Brain microvascular endothelial cell (primary cell): ENCODE data around the gene ARID2.
A peak's percentile ranks its signal among the peaks of the same experiment; 100 is the strongest.

ENCODE experiments used
- DNase-seq: peaks from one replicate; pipeline ENCODE4 v3.0.0-alpha.2; 2020
- H3K27ac ChIP-seq: fragments of 250-450 bp; sonication (Bioruptor Pico); 2 replicates; pipeline ENCODE4 v1.5.1; 2020; ENCODE audit warnings: mild to moderate bottlenecking, moderate library complexity
- H3K27me3 ChIP-seq: fragments of 250-450 bp; sonication (Bioruptor Pico); replicated peaks from 2 replicates; pipeline ENCODE4 v1.5.1; 2020; ENCODE audit warnings: mild to moderate bottlenecking
- H3K36me3 ChIP-seq: fragments of 250-450 bp; sonication (Bioruptor Pico); replicated peaks from 2 replicates; pipeline ENCODE4 v1.5.1; 2020; ENCODE audit warnings: mild to moderate bottlenecking
- H3K4me3 ChIP-seq: 2 replicates; pipeline ENCODE4 v1.5.1; 2011; ENCODE audit warnings: low read depth, mild to moderate bottlenecking, control low read depth, low read length, moderate library complexity
- CTCF ChIP-seq: IDR thresholded peaks from 2 replicates; pipeline ENCODE4 v1.5.1; 2011; ENCODE audit warnings: low read depth, mild to moderate bottlenecking, moderate library complexity, low read length, control low read depth, inconsistent platforms; ENCODE audit errors: missing control alignments
- in situ Hi-C: cut with HindIII; loops from 2 replicates; pipeline ENCODE4 v1.10.0; 2017; ENCODE audit warnings: low sequenced_read_pairs, low pct_ligation_motif_present

Gene ARID2

GRCh38 chr12:45732936-45733335 lies 3.4 kb downstream of the ARID2 start:
- H3K27ac ChIP-seq, result no peak overlapping the region
- in situ Hi-C loops, result no loop called here
- no peak for DNase-seq

GRCh38 chr12:45737638-45738037 lies 8.1 kb downstream of the ARID2 start:
- no peak overlapping the region for H3K27ac ChIP-seq
- H3K36me3 ChIP-seq, result no peaks in the 10 kb centered on the region
- in situ Hi-C loops, result no loop called here
- no peaks in the 10 kb centered on the region for H3K27me3 ChIP-seq
- DNase-seq, result no peak
- TF ChIP-seq CTCF, result no peak
- H3K4me3 ChIP-seq, result no peak overlapping the region

More at GRCh38 chr12:45732936-45733335, 3.4 kb downstream of the ARID2 start:
- H3K36me3 ChIP-seq, result no peaks in the 10 kb centered on the region
- no peak overlapping the region for H3K4me3 ChIP-seq
- H3K27me3 ChIP-seq, result no peaks in the 10 kb centered on the region
- TF ChIP-seq CTCF, result no peak

GRCh38 chr12:45742590-45742989 lies 13.1 kb downstream of the ARID2 start:
- in situ Hi-C loops, result no loop called here

GRCh38 chr12:45743247-45743646 lies 13.7 kb downstream of the ARID2 start:
- H3K27ac ChIP-seq, result no peak overlapping the region
- DNase-seq, result no peak
- no peak overlapping the region for H3K4me3 ChIP-seq
- TF ChIP-seq CTCF, result no peak
- no peaks in the 10 kb centered on the region for H3K27me3 ChIP-seq
- in situ Hi-C loops, result no loop called here
- H3K36me3 ChIP-seq, result no peaks in the 10 kb centered on the region

More at GRCh38 chr12:45742590-45742989, 13.1 kb downstream of the ARID2 start:
- no peak for DNase-seq
- H3K27me3 ChIP-seq, result no peaks in the 10 kb centered on the region
- H3K27ac ChIP-seq, result no peak overlapping the region
- TF ChIP-seq CTCF, result no peak
- H3K4me3 ChIP-seq, result no peak overlapping the region
- H3K36me3 ChIP-seq, result no peaks in the 10 kb centered on the region

GRCh38 chr12:45745861-45746277 lies 16.4 kb downstream of the ARID2 start:
- no peaks in the 10 kb centered on the region for H3K36me3 ChIP-seq
- no peak overlapping the region for H3K4me3 ChIP-seq
- no peak for DNase-seq
- no peaks in the 10 kb centered on the region for H3K27me3 ChIP-seq
- H3K27ac ChIP-seq, result no peak overlapping the region
- in situ Hi-C loops, result no loop called here
- TF ChIP-seq CTCF, result peak; percentile 8

GRCh38 chr12:45756666-45757065 lies 27.2 kb downstream of the ARID2 start:
- no peak for TF ChIP-seq CTCF
- no peak overlapping the region for H3K4me3 ChIP-seq
- no peak for DNase-seq
- no peaks in the 10 kb centered on the region for H3K36me3 ChIP-seq
- in situ Hi-C loops, result no loop called here
- H3K27ac ChIP-seq, result no peak overlapping the region
- H3K27me3 ChIP-seq, result no peaks in the 10 kb centered on the region
